EH (cell line): ENCODE results near the gene MB21D2.
"Not testable (repeated sequence)": the region's sequence is repeated elsewhere in the genome, so short reads cannot be mapped to it uniquely, and the experiment has no call there.

Source experiments
- DNase-seq: peaks from one replicate; pipeline ENCODE4 v3.0.0-alpha.2; 2015; ENCODE audit warnings: low read depth

Gene MB21D2

GRCh38 chr3:192802957-192803899, 114.4 kb downstream of the MB21D2 start:
- peak; percentile 59 for DNase-seq

- no peak for DNase-seq
Observed at GRCh38 chr3:192801985-192802384, 115.7 kb downstream of the MB21D2 start.

GRCh38 chr3:192799721-192800120, 117.9 kb downstream of the MB21D2 start:
- no peak for DNase-seq

- peak; percentile 52 for DNase-seq
Observed at GRCh38 chr3:192795021-192795420, 122.6 kb downstream of the MB21D2 start.

GRCh38 chr3:192794216-192794615, 123.4 kb downstream of the MB21D2 start:
- DNase-seq: no peak

GRCh38 chr3:192788816-192789515, 128.7 kb downstream of the MB21D2 start:
- DNase-seq: not testable (repeated sequence)

- no peak for DNase-seq
Observed at GRCh38 chr3:192778508-192778907, 139.1 kb downstream of the MB21D2 start.

- DNase-seq: not testable (repeated sequence)
Observed at GRCh38 chr3:192774341-192774740, 143.3 kb downstream of the MB21D2 start.

- peak; percentile 48 for DNase-seq
Observed at GRCh38 chr3:192772240-192772894, 145.3 kb downstream of the MB21D2 start.

GRCh38 chr3:192758654-192759053, 159.0 kb downstream of the MB21D2 start:
- no peak for DNase-seq

- DNase-seq: no peak
Observed at GRCh38 chr3:192751148-192751547, 166.5 kb downstream of the MB21D2 start.

- no peak for DNase-seq
Observed at GRCh38 chr3:192750201-192750600, 167.5 kb downstream of the MB21D2 start.

- DNase-seq: no peak
Observed at GRCh38 chr3:192747746-192748145, 169.9 kb downstream of the MB21D2 start.

GRCh38 chr3:192747145-192747544, 170.5 kb downstream of the MB21D2 start:
- DNase-seq: no peak
